ENCODE results near the gene GNAQ. TPM values are rescaled to one million over a fixed set of nuclear protein-coding genes. Genes with fewer than 3 reads are reported as not detected.

GNAQ gene
- total RNA-seq, 6 experiments from 2014 or later = 41.6 to 45.8 (median 44.3) TPM

- Mint-ChIP-seq H3K36me3 (ENCODE audit: low read depth) (no peaks in the 10 kb centered on the region), H3K27me3 (ENCODE audit: insufficient read depth) (no peaks in the 10 kb centered on the region), H3K4me3 (no peak overlapping the region), H3K9me3 (no peaks in the 10 kb centered on the region), H3K27ac (no peak overlapping the region), H3K4me1 (ENCODE audit: low read depth) (peaks cover 68% of the 10 kb centered on the region)
- TF ChIP-seq CTCF (IDR thresholded peaks at IDR 0.05) = no peak
- no peak for DNase-seq
Measured at GRCh38 chr9:77957652-77958051, 74.0 kb downstream of the GNAQ start.

GRCh38 chr9:77956555-77956954, 75.1 kb downstream of the GNAQ start:
- Mint-ChIP-seq H3K36me3 (ENCODE audit: low read depth) (peaks cover 3% of the 10 kb centered on the region; the same call in 1 of the 2 replicates), H3K27ac (peak overlapping the region; percentile 29; the same call in 1 of the 2 replicates), H3K9me3 (no peaks in the 10 kb centered on the region), H3K27me3 (ENCODE audit: insufficient read depth) (no peaks in the 10 kb centered on the region), H3K4me3 (no peak overlapping the region), H3K4me1 (ENCODE audit: low read depth) (peaks cover 70% of the 10 kb centered on the region)
- DNase-seq = no peak
- no peak for TF ChIP-seq CTCF (IDR thresholded peaks at IDR 0.05)

- no peaks in the 10 kb centered on the region for H3K27me3 Mint-ChIP-seq (ENCODE audit: insufficient read depth)
- no peak overlapping the region for H3K27ac Mint-ChIP-seq
- DNase-seq = no peak
- no peak overlapping the region for H3K4me3 Mint-ChIP-seq
- peaks cover 4% of the 10 kb centered on the region; the same call in 1 of the 2 replicates for H3K36me3 Mint-ChIP-seq (ENCODE audit: low read depth)
- TF ChIP-seq CTCF (IDR thresholded peaks at IDR 0.05) = no peak
- H3K4me1 Mint-ChIP-seq (ENCODE audit: low read depth) = peaks cover 54% of the 10 kb centered on the region
- no peaks in the 10 kb centered on the region for H3K9me3 Mint-ChIP-seq
Measured at GRCh38 chr9:77954666-77955015, 77.0 kb downstream of the GNAQ start.

- peaks cover 4% of the 10 kb centered on the region; the same call in 1 of the 2 replicates for H3K36me3 Mint-ChIP-seq (ENCODE audit: low read depth)
- DNase-seq = no peak
- no peak for TF ChIP-seq CTCF (IDR thresholded peaks at IDR 0.05)
- no peaks in the 10 kb centered on the region for H3K27me3 Mint-ChIP-seq (ENCODE audit: insufficient read depth)
- no peak overlapping the region for H3K4me3 Mint-ChIP-seq
- no peaks in the 10 kb centered on the region for H3K9me3 Mint-ChIP-seq
- 0 out of 2 replicates have a peak overlapping the region, but pooled peaks have one; percentile 74 for H3K27ac Mint-ChIP-seq
- H3K4me1 Mint-ChIP-seq (ENCODE audit: low read depth) = peaks cover 54% of the 10 kb centered on the region
Measured at GRCh38 chr9:77954013-77954665, 77.5 kb downstream of the GNAQ start.

GRCh38 chr9:77953590-77953989, 78.0 kb downstream of the GNAQ start:
- H3K4me3 Mint-ChIP-seq = no peak overlapping the region
- TF ChIP-seq CTCF (IDR thresholded peaks at IDR 0.05) = no peak
- no peaks in the 10 kb centered on the region for H3K27me3 Mint-ChIP-seq (ENCODE audit: insufficient read depth)
- H3K4me1 Mint-ChIP-seq (ENCODE audit: low read depth) = peaks cover 54% of the 10 kb centered on the region
- H3K27ac Mint-ChIP-seq = peak overlapping the region; percentile 74; the same call in 1 of the 2 replicates
- peaks cover 4% of the 10 kb centered on the region; the same call in 1 of the 2 replicates for H3K36me3 Mint-ChIP-seq (ENCODE audit: low read depth)
- no peaks in the 10 kb centered on the region for H3K9me3 Mint-ChIP-seq
- DNase-seq = no peak

All from HFFc6 (cell line).